GM12878 (cell line): ENCODE data around the gene AGAP3. TPM values are rescaled to one million over a fixed set of nuclear protein-coding genes. Genes with fewer than 3 reads are reported as not detected.

ENCODE experiments used
- ATAC-seq: fragments of 200-7000 bp; cut with Tn5 transposase; 3 replicates; pipeline ENCODE4 v1.9.1; 2020; ENCODE audit warnings: mild to moderate bottlenecking, moderate library complexity
- BruUV-seq: library from RNA; stranded (reverse); fragments of 400-500 nt; replicated peaks from 2 replicates; lab custom pipeline; 2021; lab: Mats Ljungman, UMichigan
- CTCF ChIA-PET: fragments of 300-600 bp; sonication (Branson Sonifier 250); formaldehyde crosslinking; extraction: SDS; loops from one replicate; lab custom pipeline; 2021; ENCODE audit warnings: inconsistent platforms; lab: Yijun Ruan, JAX
- POLR2A ChIA-PET: fragments of 350-600 bp; formaldehyde crosslinking; extraction: SDS; loops from one replicate; lab custom pipeline; 2021; ENCODE audit warnings: inconsistent platforms; lab: Charles Lee
- RAD21 ChIA-PET: fragments of 300-600 bp; sonication (Branson Sonifier 250); formaldehyde crosslinking; loops from one replicate; lab custom pipeline; 2023; ENCODE audit warnings: antibody characterized with exemption; ENCODE audit not compliant: unreplicated experiment; lab: Charles Lee
- SMC1A ChIA-PET: fragments of 300-600 bp; sonication (Branson Sonifier 250); formaldehyde crosslinking; loops from one replicate; lab custom pipeline; 2023; ENCODE audit not compliant: unreplicated experiment, uncharacterized antibody; lab: Charles Lee
- DNase-seq: peaks from one replicate; pipeline ENCODE4 v3.0.0-alpha.2; 2011; ENCODE audit warnings: low read depth, low spot score
- FAIRE-seq: peaks from 3 replicates; lab custom pipeline; 2011; peaks lifted over from hg19 to GRCh38; lab: Jason Lieb, UNC
- H2AFZ ChIP-seq: 2 replicates; pipeline ENCODE4 v1.6.0; 2011; ENCODE audit warnings: low read depth, low read length, control low read depth; ENCODE audit not compliant: control insufficient read depth
- H3K27ac ChIP-seq: 2 replicates; pipeline ENCODE4 v1.5.1; 2011; ENCODE audit warnings: control low read depth; ENCODE audit not compliant: control insufficient read depth, insufficient read depth
- H3K27me3 ChIP-seq, 2 experiments: replicated peaks in 1 of 2; 2 replicates each; pipeline versions ENCODE4 v1.6.0 to v1.6.1; 2011; ENCODE audit warnings: low read length in 1 of 2; ENCODE audit not compliant: control insufficient read depth in 2 of 2, insufficient read depth in 2 of 2
- H3K36me3 ChIP-seq, 2 experiments: 2 replicates each; pipeline ENCODE4 v1.5.1; 2011; ENCODE audit warnings: low read length in 1 of 2; ENCODE audit not compliant: control insufficient read depth in 2 of 2, insufficient read depth in 2 of 2
- H3K4me1 ChIP-seq: 2 replicates; pipeline ENCODE4 v1.6.1; 2011; ENCODE audit warnings: mild to moderate bottlenecking, low read length, moderate library complexity, mixed read lengths; ENCODE audit not compliant: control insufficient read depth, insufficient read depth
- H3K4me2 ChIP-seq: 2 replicates; pipeline ENCODE4 v1.6.0; 2011; ENCODE audit warnings: control low read depth; ENCODE audit not compliant: control insufficient read depth, insufficient read depth
- H3K4me3 ChIP-seq: fragments of 200-600 bp; sonication (generic); 2 replicates; pipeline ENCODE4 v1.5.1; 2016
- H3K79me2 ChIP-seq: 2 replicates; pipeline ENCODE4 v1.6.0; 2011; ENCODE audit warnings: low read length; ENCODE audit not compliant: control insufficient read depth, insufficient read depth
- H3K9ac ChIP-seq: 2 replicates; pipeline ENCODE4 v1.8.0; 2011; ENCODE audit warnings: low read length, control low read depth, mixed read lengths; ENCODE audit not compliant: control insufficient read depth, insufficient read depth
- H3K9me3 ChIP-seq: replicated peaks from 3 replicates; pipeline ENCODE4 v1.5.1; 2011; ENCODE audit warnings: mild to moderate bottlenecking, low read length; ENCODE audit not compliant: control insufficient read depth, insufficient read depth
- H4K20me1 ChIP-seq: 2 replicates; pipeline ENCODE4 v1.6.0; 2011; ENCODE audit not compliant: control insufficient read depth, insufficient read depth
- CBX5 ChIP-seq: sonication (generic); IDR thresholded peaks from 2 replicates; pipeline ENCODE4 v1.6.1; 2016; ENCODE audit warnings: low read depth, moderate library complexity, mild to moderate bottlenecking, inconsistent platforms
- CREB1 ChIP-seq: IDR thresholded peaks from 2 replicates; pipeline ENCODE4 v1.6.1; 2012; ENCODE audit warnings: low read depth, mild to moderate bottlenecking, inconsistent platforms
- EGR1 ChIP-seq, 2 experiments: IDR thresholded peaks; 1 replicate in 1 of 2; 2 replicates in 1 of 2; pipeline ENCODE4 v1.6.1; 2011 to 2012; ENCODE audit warnings: low read depth in 2 of 2, low read length in 2 of 2, borderline replicate concordance in 1 of 2, mild to moderate bottlenecking in 1 of 2, moderate library complexity in 1 of 2
- GATAD2B ChIP-seq: fragments of 450-650 bp; conservative IDR thresholded peaks from 2 replicates; pipeline ENCODE4 v1.6.1; 2017; ENCODE audit warnings: low read depth, mild to moderate bottlenecking, moderate library complexity
- IKZF2 ChIP-seq, 2 experiments: fragments of 450-650 bp; IDR thresholded peaks; 2 replicates each; pipeline ENCODE4 v1.6.1; 2017; ENCODE audit warnings: mild to moderate bottlenecking in 2 of 2, moderate library complexity in 2 of 2
- NR2F1 ChIP-seq: fragments of 450-650 bp; conservative IDR thresholded peaks from 2 replicates; pipeline ENCODE4 v1.6.1; 2017; ENCODE audit warnings: mild to moderate bottlenecking
- RAD21 ChIP-seq: IDR thresholded peaks from 2 replicates; pipeline ENCODE4 v1.6.1; 2011; ENCODE audit warnings: mild to moderate bottlenecking, low read depth, low read length, moderate library complexity; ENCODE audit not compliant: insufficient read depth
- SMAD1 ChIP-seq: fragments of 450-650 bp; IDR thresholded peaks from 2 replicates; pipeline ENCODE4 v1.6.1; 2018; ENCODE audit warnings: mild to moderate bottlenecking, low read depth; ENCODE audit not compliant: partially characterized antibody
- SMC3 ChIP-seq: IDR thresholded peaks from 2 replicates; pipeline ENCODE4 v1.6.1; 2011; ENCODE audit warnings: low read length, improper control_type of control experiment, borderline replicate concordance
- SRF ChIP-seq, 2 experiments: IDR thresholded peaks; 2 replicates each; pipeline ENCODE4 v1.6.1; 2011; ENCODE audit warnings: low read depth in 2 of 2, low read length in 2 of 2, mild to moderate bottlenecking in 1 of 2, moderate library complexity in 1 of 2
- TCF12 ChIP-seq: IDR thresholded peaks from 2 replicates; pipeline ENCODE4 v1.6.1; 2011; ENCODE audit warnings: low read depth, mild to moderate bottlenecking, low read length
- USF1 ChIP-seq: IDR thresholded peaks from 2 replicates; pipeline ENCODE4 v1.6.1; 2011; ENCODE audit warnings: borderline replicate concordance, low read depth, mild to moderate bottlenecking, moderate library complexity, mixed read lengths, low read length; ENCODE audit not compliant: insufficient read depth; ENCODE audit errors: extremely low read length
- USF2 ChIP-seq: IDR thresholded peaks from 2 replicates; pipeline ENCODE4 v1.6.1; 2011; ENCODE audit warnings: low read depth, low read length, improper control_type of control experiment, borderline replicate concordance
- WRNIP1 ChIP-seq: IDR thresholded peaks from 2 replicates; pipeline ENCODE4 v1.6.1; 2011; ENCODE audit warnings: low read depth, low read length, improper control_type of control experiment, borderline replicate concordance
- YY1 ChIP-seq: IDR thresholded peaks from 2 replicates; pipeline ENCODE4 v1.6.1; 2011; ENCODE audit warnings: low read depth, mild to moderate bottlenecking, low read length
- ZBED1 ChIP-seq: IDR thresholded peaks from 2 replicates; pipeline ENCODE4 v1.6.1; 2016; ENCODE audit warnings: borderline replicate concordance
- ZBTB11 ChIP-seq: fragments of 450-650 bp; formaldehyde crosslinking; IDR thresholded peaks from 2 replicates; pipeline ENCODE4 v1.5.0; 2022; ENCODE audit warnings: mild to moderate bottlenecking, missing genetic modification characterization
- ZNF622 ChIP-seq: fragments of 450-650 bp; IDR thresholded peaks from 2 replicates; pipeline ENCODE4 v1.6.1; 2017; ENCODE audit warnings: mild to moderate bottlenecking, inconsistent platforms
- WGBS: methylation state at CpG from one replicate; pipeline ENCODE4 v1.1.6; 2016; ENCODE audit warnings: low lambda C conversion rate; ENCODE audit not compliant: insufficient replicate concordance, insufficient coverage; ENCODE audit errors: missing lambda C conversion rate; 5-methylcytosine and 5-hydroxymethylcytosine counted together
- in situ Hi-C: fragments of 300-500 bp; cut with MboI; formaldehyde crosslinking; loops from 9 replicates; pipeline ENCODE4 v1.14.3; 2018; ENCODE audit warnings: mixed read lengths
- intact Hi-C: fragments of 100-400 bp; cut with micrococcal nuclease; formaldehyde crosslinking; loops from one replicate; pipeline ENCODE4 v1.14.2; 2022; ENCODE audit not compliant: unreplicated experiment
- polyA plus RNA-seq, 11 experiments: library from polyadenylated mRNA; depleted of rRNA in 4 of 11; unstranded in 6 of 11; stranded (reverse) in 5 of 11; fragments of >200 nt; fragmentation: Nextera tagmentation in 4 of 11; fragmentation: Illumina TruSeq in 1 of 11; extraction: Ambion mirVana in 4 of 11; extraction: Trizol in 1 of 11; gene quantifications; 1 replicate in 1 of 11; 2 replicates in 10 of 11; pipeline versions ENCODE4 v1.2.1 to v1.2.3, GENCODE V29; 2011 to 2016; ENCODE audit warnings: inconsistent platforms in 2 of 11, missing spikeins in 2 of 11, low read depth in 1 of 11
- total RNA-seq, 4 experiments: library from RNA; depleted of rRNA in 3 of 4; stranded (reverse); fragments of >200 nt in 3 of 4; fragmentation: Illumina TruSeq in 1 of 4; extraction: Trizol in 1 of 4; gene quantifications; 2 replicates each; pipeline versions ENCODE4 v1.2.1 to v1.2.3, GENCODE V29; 2013 to 2021

The AGAP3 gene
- total and polyA plus RNA-seq, 10 of the 15 experiments (the other 5 are each of a cell fraction or from before 2014, with no cell fraction given) = 1.8 to 68.1 (median 15.7) TPM

- TF ChIP-seq USF1 (no peak), SMC3 (peak; percentile 14; the same call in 1 of the 2 replicates), RAD21 (peak; percentile 29; the same call in 1 of the 2 replicates), YY1 (no peak), WRNIP1 (no peak), TCF12 (no peak), GATAD2B (0 out of 2 replicates have a peak, but pooled peaks have one; percentile 19), USF2 (no peak), ZBED1 (no peak), IKZF2 (IDR thresholded peaks at IDR 0.05) (no peak), ZNF622 (no peak), NR2F1 (peak; percentile 83), CREB1 (no peak)
Observed at GRCh38 chr7:151091431-151091830, 5.2 kb downstream of the AGAP3 start (continued).

GRCh38 chr7:151091988-151092387 lies 5.7 kb downstream of the AGAP3 start:
- in situ Hi-C loops = no loop called here
- H3K79me2 ChIP-seq = peaks cover 75% of the 10 kb centered on the region
- TF ChIP-seq SMAD1 (no peak), SRF (IDR thresholded peaks at IDR 0.05; ENCODE audit: low read depth in 2 of 2, low read length in 2 of 2) (no peak), ZBTB11 (CRISPR knock-in tag) (no peak), CBX5 (no peak), EGR1 (IDR thresholded peaks at IDR 0.05; ENCODE audit: borderline replicate concordance in 1 of 2, low read depth in 2 of 2, low read length in 2 of 2) (no peak)

More at GRCh38 chr7:151091988-151092387, 5.7 kb downstream of the AGAP3 start:
- no peak overlapping the region for H3K4me3 ChIP-seq
- FAIRE-seq (no peak), DNase-seq (no peak), ATAC-seq (no peak)
- H3K4me2 ChIP-seq = no peak overlapping the region
- no peak overlapping the region for H3K9ac ChIP-seq
- no peak overlapping the region for H2AFZ ChIP-seq
- no TSS peak for BruUV-seq
- POLR2A ChIA-PET = no interaction called here
- no peaks in the 10 kb centered on the region for H3K27me3 ChIP-seq
- CTCF ChIA-PET = interaction anchor here (1.5 to 3.4 kb wide), 2 partner anchors 14 to 18 kb away, joined by 4 to 19 read pairs; no protein-coding TSS in a partner anchor
- RAD21 ChIA-PET = no interaction called here
- no peaks in the 10 kb centered on the region for H3K9me3 ChIP-seq
- H3K4me1 ChIP-seq = peaks cover 13% of the 10 kb centered on the region
- WGBS = 84% methylated on average over 14 of the region's 14 CpGs
- H3K27ac ChIP-seq = no peak overlapping the region
- no peaks in the 10 kb centered on the region; the same call in 1 of the 2 replicates for H4K20me1 ChIP-seq
- intact Hi-C loops = no loop called here
- H3K36me3 ChIP-seq = peaks cover 0 to 5% of the 10 kb centered on the region in 2 experiments; a peak in 2 of 4 replicates
- SMC1A ChIA-PET = no interaction called here
